ENCODE data around the gene LMF1.

The LMF1 gene

GRCh38 chr16:927406-927805, 43.4 kb downstream of the LMF1 start:
- no peak for DNase-seq

GRCh38 chr16:926715-927114, 44.1 kb downstream of the LMF1 start:
- no peak for DNase-seq

GRCh38 chr16:924806-925205, 46.0 kb downstream of the LMF1 start:
- no peak for DNase-seq

GRCh38 chr16:924063-924462, 46.7 kb downstream of the LMF1 start:
- DNase-seq: no peak

DNA sequence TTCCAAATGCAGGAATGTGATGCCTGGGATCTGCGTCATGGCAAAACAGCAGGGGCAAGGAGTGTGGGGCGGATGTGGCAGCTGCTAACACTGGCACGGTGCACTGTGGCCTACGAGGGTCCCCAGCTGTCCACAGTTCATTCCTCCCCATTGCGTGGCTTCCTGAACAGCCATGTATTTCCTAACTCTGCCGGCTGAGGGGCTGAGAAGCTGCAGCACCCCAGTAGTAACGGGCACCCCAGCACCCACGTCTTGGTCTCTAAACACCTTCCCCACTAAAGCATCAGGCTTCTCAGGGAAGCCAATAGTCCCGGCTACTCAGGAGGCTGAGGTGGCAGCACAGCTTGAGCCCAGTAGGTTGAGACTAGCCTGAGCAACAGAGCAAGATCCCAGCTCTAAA, 47.6 kb downstream of the LMF1 start:
- DNase-seq: no peak

DNA sequence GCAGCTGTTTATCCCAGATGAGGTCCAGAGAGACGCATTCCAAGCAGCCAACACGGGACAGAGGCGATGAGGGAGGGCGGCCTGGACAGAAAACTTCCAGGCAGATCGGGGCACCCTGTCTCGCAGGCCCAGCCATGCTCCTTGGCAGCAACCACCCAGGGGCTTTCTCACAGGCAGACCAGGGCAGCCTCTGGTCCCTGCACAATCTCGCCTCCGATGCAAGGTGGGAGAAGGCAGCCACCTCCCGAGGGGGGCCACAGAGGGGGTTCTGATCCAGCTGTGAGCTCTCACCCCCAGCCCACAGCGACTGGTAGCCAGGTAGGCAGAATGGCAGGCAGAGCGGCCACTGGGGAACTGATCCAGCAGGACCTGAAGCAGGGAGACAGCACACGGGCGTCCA, 48.7 kb downstream of the LMF1 start:
- no peak for DNase-seq

GRCh38 chr16:921321-921905, 49.4 kb downstream of the LMF1 start:
- no peak for DNase-seq

DNA sequence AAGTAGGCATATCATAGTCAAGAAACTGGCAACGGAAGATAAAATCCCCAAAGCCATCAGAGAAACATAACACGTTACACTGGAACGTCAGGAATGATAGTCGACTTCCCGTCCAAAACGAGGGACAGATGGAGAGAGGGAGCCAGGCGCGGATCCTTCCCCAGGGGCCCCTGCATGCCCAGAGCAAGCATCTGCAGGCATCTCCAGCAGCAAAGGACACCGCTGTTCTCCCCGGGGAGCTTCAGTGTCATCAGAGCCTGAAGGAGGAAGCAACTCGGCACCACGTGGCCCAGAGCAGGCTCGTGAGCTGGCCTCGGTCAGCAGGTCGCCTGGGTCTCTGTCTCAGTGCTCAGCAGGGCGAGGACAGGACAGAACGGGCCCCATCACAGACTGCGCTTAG, 50.1 kb downstream of the LMF1 start:
- DNase-seq: no peak

DNA sequence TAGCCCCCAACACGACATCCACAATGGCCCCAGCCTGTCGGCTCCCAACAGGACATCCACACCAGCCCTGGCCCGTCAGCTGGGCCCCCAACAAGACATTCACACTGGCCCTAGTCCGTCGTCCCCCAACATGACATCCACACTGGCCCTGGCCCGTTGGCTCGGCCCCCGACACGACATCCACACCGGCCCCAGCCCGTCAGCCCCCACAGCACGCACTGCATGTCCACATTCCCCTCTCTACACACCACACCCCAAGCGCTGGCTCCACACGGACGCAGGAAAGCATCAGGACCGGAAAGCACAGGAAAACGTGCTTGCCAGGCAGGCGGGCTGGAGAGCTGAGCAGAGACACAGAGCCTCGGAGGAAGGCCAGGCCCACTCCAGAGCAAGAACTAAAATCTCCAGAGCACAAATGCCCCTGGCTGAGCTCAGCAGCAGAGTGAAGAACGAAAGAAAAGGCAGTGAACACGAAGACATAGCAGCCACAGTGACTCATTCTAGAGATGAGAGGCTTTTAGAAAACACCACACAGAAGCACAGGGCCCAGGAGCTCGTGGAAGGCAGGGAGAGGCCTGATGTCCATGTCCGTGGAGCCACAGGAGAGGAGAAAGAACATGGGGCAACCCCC, 50.6 kb downstream of the LMF1 start:
- DNase-seq: no peak

DNA sequence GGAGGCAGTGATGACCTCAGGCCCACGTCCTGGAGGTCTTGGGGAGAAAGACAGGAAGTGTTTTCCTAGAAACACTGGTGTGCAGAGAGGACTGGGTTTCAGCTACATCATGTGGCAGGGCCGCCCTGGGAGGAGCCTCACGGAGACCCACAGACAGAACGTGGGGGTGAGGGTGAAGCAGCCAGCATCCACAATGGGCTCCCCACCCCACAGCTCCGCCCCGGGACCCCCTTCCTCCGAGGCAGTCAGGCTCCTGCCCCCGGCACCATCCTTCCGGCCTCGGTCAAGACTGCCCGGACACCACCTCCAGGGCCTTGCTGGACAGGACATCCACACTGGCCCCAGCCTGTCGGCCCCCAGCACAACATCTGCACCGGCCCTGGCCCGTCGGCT, 51.1 kb downstream of the LMF1 start:
- no peak for DNase-seq

DNA sequence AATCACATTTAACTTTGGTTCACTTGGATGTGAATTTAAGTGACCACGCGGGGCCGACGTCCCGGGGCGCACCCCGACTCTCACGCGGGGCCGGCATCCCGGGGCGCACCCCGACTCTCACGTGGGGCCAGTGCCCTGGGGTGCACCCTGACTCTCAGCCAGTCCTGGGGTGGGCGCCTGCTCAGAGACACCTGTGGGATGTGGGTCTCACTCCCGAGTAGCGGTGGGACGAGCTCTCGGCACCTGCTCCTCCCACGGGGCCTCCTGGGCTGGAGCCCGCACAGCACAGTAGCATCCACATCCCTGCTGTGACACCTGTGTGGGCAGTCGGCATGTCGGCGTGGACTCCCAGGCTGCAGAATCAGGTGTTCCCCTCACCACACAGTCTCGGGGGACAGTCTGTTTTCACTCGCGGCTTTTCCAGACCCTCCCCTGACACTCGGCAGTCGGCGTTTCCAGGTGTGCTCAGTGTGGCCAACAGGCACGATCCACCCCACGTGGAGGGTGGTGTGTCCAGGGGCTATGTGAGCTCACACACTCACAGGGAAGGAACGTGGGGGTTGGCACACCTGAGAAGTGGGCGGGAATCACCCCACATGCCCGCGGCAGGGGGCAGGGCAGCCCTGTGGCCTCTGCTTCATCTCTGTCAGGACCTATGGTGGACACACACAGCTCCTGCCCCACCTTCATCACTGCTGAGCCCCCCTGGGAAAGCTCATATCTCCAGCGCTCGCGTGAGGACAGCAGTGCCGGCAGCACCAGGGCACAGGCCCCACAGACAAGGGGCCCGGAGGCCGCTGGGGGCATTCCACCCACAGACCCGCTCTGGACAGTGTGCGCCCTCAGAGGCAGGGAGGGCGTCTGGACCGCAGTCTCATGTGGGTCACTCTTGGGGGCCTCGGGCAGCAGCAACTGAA, 51.8 kb downstream of the LMF1 start:
- DNase-seq: no peak

DNA sequence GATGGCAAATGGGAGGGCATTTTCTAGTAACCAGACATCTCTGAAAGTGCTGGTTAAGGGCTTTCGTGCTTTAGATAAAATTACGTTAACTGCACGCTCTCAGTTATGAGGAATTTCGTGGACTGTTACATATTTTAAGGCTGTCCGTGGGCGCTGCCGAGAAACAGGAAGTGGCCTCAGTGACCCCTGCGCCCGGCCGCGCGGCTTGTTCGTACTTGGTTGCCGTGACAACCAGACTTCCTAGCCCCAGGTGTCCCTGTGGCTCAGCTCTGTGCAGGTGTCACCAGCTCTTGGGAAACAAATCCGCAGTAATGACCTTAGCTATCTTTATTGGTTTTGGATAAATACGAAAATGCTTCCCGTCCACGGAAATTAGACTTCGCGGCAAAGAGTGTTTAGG, 52.7 kb downstream of the LMF1 start:
- DNase-seq: no peak

DNA sequence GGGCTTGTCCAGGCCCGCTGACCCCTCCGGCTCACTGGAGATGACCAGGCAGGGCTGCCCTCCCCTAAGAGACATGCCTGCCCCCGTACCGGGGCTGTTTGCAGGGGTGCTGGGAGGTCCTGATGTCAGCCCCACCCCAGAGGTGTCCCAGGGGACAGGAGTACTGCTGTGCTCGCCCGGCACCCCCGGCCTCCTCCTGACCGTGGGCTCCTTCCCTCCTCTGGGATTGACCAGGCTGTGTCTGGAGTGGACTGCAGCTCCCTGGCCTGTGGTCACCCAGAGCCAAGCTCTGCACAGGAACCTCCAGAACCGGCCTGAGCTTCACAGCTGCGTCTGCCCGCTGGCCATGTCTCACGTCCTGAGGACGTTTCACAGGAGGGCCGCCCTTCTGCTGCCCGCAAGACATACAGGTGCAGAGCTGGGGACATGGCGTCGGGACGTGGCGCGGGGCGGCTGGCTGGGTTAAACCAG, 53.2 kb downstream of the LMF1 start:
- no peak for DNase-seq

DNA sequence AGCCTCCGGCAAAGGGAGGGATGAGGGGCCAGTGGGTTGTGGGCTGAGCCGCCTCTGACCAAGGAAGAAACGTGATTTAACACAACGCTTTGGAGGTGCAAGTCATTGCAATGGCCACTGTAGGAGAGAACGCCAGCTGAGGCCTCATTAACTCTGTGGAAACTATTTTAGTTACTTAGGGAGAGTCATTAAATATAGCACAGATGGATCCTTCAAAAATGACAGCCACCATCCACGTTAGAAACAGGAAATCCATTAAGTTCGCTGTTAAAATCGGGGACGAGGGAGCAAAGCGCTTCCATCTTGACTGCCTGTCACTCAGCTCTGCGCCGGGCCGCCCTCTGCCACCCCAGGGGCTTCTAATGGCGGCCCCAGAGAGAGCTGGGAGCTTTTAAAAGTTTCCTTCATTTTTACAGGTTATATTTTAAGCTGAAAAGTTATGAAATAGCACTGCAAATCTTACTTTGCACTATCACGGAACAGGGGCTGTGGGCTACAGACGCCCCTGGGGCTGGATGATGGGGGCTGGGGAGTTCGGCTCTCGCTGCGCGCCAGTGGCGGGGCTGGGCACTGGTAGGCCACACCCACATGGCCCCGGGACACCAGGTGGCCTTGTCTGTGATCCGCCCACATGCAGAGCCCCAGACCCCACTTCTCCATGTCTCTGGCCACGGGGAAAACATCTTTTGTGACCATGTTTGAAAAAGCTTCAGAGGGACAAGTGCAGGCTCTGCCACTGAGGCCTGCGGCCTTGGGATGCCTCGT, 54.6 kb downstream of the LMF1 start:
- no peak for DNase-seq

GRCh38 chr16:915546-915945, 55.2 kb downstream of the LMF1 start:
- no peak for DNase-seq

GRCh38 chr16:914440-914839, 56.3 kb downstream of the LMF1 start:
- no peak for DNase-seq

GRCh38 chr16:913817-914439, 56.9 kb downstream of the LMF1 start:
- no peak for DNase-seq

GRCh38 chr16:912684-913613, 57.8 kb downstream of the LMF1 start:
- no peak for DNase-seq

GRCh38 chr16:912322-912683, 58.5 kb downstream of the LMF1 start:
- DNase-seq: no peak

- no peak for DNase-seq
Measured at GRCh38 chr16:911604-912321, 59.0 kb downstream of the LMF1 start.

- DNase-seq: no peak
Measured at GRCh38 chr16:911101-911500, 59.7 kb downstream of the LMF1 start.

All from T-helper 2 cell (primary cell).